ENCODE results near the gene ASB5.

DNA sequence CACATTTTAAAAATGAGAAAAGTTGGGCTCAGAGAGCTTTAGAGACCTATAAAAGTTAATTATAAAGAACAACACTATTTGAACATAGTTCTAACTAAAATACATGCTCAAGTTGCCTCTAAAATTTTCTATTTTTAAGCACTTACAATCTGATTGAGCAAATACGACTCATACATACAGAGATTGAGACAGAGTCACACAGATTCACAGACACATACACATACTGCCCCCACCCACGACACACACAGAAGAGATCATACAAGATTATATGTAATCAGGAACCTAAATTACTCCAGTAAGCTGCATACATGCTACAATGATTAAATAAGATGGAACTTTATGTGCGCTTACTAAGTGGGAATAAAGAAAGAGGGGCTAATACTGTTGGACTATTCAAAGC, 2.7 kb upstream of the ASB5 start:
- TF ChIP-seq, protein P1, sequence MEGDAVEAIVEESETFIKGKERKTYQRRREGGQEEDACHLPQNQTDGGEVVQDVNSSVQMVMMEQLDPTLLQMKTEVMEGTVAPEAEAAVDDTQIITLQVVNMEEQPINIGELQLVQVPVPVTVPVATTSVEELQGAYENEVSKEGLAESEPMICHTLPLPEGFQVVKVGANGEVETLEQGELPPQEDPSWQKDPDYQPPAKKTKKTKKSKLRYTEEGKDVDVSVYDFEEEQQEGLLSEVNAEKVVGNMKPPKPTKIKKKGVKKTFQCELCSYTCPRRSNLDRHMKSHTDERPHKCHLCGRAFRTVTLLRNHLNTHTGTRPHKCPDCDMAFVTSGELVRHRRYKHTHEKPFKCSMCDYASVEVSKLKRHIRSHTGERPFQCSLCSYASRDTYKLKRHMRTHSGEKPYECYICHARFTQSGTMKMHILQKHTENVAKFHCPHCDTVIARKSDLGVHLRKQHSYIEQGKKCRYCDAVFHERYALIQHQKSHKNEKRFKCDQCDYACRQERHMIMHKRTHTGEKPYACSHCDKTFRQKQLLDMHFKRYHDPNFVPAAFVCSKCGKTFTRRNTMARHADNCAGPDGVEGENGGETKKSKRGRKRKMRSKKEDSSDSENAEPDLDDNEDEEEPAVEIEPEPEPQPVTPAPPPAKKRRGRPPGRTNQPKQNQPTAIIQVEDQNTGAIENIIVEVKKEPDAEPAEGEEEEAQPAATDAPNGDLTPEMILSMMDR (IDR thresholded peaks at IDR 0.05), result no peak
- TF ChIP-seq POLR2A (IDR thresholded peaks at IDR 0.05), result no peak
